ENCODE results near the gene RNF123.

RNF123 gene

GRCh38 chr3:49750056-49750455 lies 60.7 kb downstream of the RNF123 start:
- DNase-seq (ENCODE audit: low read depth), result no peak

GRCh38 chr3:49751501-49751900 lies 62.1 kb downstream of the RNF123 start:
- DNase-seq (ENCODE audit: low read depth), result no peak

- DNase-seq (ENCODE audit: low read depth), result no peak
These were observed 65.2 kb downstream of the RNF123 start for GRCh38 chr3:49754536-49754935.

GRCh38 chr3:49756036-49756435 lies 66.7 kb downstream of the RNF123 start:
- no peak for DNase-seq (ENCODE audit: low read depth)

- DNase-seq (ENCODE audit: low read depth), result no peak
These were observed 67.8 kb downstream of the RNF123 start for GRCh38 chr3:49757197-49757596.

- DNase-seq (ENCODE audit: low read depth), result no peak
These were observed 69.9 kb downstream of the RNF123 start for GRCh38 chr3:49759226-49759625.

- DNase-seq (ENCODE audit: low read depth), result no peak
These were observed 72.3 kb downstream of the RNF123 start for GRCh38 chr3:49761661-49762060.

GRCh38 chr3:49763981-49764380 lies 74.6 kb downstream of the RNF123 start:
- no peak for DNase-seq (ENCODE audit: low read depth)

GRCh38 chr3:49769286-49769915 lies 80.0 kb downstream of the RNF123 start:
- DNase-seq (ENCODE audit: low read depth), result no peak

- no peak for DNase-seq (ENCODE audit: low read depth)
These were observed 80.6 kb downstream of the RNF123 start for GRCh38 chr3:49769926-49770325.
